Ovary (tissue), 3 donors: ENCODE data around the gene ATXN7.

Experiments used
- CTCF ChIP-seq, 3 donors: fragments of 450-650 bp in 2 of 3; fragments of 200-600 bp in 1 of 3; IDR thresholded peaks; one replicate each; pipeline versions ENCODE4 v1.5.1 to v1.8.0; 2016 to 2022; ENCODE audit warnings: antibody characterized with exemption in 3 of 3, mild to moderate bottlenecking in 1 of 3
- POLR2A ChIP-seq: fragments of 450-650 bp; IDR thresholded peaks from one replicate; pipeline ENCODE4 v1.6.1; 2017; ENCODE audit warnings: antibody characterized with exemption, mild to moderate bottlenecking, moderate library complexity
- donor health status: DM: no; HTN: no; CAD: no.

- no peak for TF ChIP-seq POLR2A
- no peak for TF ChIP-seq CTCF (IDR thresholded peaks at IDR 0.05)
These were observed 174.6 kb downstream of the ATXN7 start for GRCh38 chr3:64038253-64038767.
